COLO829 (cell line): Measurements from ENCODE around the gene CENPT.
"Not testable (repeated sequence)": the region's sequence is repeated elsewhere in the genome, so short reads cannot be mapped to it uniquely, and the experiment has no call there.

Source experiments
- DNase-seq: peaks from one replicate; pipeline ENCODE4 v3.0.0; 2012; ENCODE audit warnings: low spot score

The CENPT gene

GRCh38 chr16:67873435-67874370 lies 26.2 kb upstream of the CENPT start:
- DNase-seq, result no peak

GRCh38 chr16:67872631-67873434 lies 25.3 kb upstream of the CENPT start, which contains the start of gene EDC4:
EDC4 (plus strand) TSS chr16:67873052; CDS start chr16:67873262, 210 bp downstream.
- DNase-seq, result peak; percentile 82

GRCh38 chr16:67872131-67872630 lies 24.7 kb upstream of the CENPT start:
- DNase-seq, result no peak

DNA sequence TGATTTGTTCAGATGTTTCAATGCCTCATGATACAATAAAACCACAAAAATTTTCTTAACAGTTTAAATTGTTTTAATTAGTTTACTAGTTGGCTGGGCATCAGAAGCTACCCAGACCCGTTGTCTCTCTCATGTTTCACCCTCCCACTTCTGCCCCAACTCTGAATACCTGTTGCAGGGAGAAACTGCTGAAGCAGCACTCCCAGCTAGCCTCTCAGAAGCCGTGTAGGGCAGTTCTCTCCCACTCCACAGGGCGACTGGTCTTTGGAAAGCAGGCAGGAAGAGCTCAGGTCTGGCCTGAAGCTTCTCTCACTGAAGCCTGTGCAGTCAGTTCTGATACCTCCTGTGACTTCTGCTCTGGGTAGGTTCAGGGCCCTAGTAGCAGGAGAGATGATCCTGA lies 23.8 kb upstream of the CENPT start:
- no peak for DNase-seq

- DNase-seq, result no peak
Observed at GRCh38 chr16:67869653-67870052, 22.2 kb upstream of the CENPT start.

GRCh38 chr16:67868290-67868689 lies 20.8 kb upstream of the CENPT start:
- DNase-seq, result no peak

DNA sequence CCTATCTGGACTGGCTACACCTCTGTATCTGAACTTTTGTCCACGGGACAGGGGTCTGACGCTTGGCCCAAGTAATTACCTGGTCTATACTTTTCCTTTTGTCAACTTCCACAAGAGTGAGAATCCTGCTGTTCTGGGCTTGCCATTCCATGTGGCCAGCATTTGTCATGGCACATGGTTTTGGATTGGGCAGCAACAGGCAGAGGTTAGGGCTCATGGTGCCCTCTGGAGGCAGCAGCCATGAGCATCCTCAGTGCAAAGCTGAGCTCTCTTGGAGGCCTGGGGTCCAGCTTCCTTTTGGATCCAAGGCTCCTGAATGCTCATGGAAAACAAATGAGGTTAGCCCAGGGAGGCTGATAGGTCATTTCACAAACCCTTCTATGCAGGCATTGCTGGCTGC lies 17.8 kb upstream of the CENPT start:
- DNase-seq, result no peak

GRCh38 chr16:67864594-67864993 lies 17.1 kb upstream of the CENPT start:
- no peak for DNase-seq

DNA sequence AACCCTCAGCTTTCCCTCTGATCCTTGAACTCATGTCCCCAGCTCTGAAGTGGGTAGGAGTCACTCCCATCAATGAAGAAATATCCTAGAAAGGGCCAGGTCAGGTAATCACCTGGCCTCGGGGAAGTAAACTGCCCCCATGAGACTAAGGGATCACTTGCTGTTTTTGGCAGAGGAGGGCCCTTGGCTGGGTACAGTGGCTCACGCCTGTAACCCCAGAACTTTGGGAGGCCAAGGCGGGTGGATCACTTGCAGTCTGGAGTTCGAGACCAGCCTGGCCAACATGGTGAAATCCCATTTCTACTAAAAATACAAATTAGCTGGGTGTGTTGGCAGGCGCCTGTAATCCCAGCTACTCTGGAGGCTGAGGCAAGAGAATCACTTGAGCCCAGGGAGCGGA lies 16.6 kb upstream of the CENPT start:
- not testable (repeated sequence) for DNase-seq

GRCh38 chr16:67862623-67863583 lies 15.4 kb upstream of the CENPT start:
- no peak for DNase-seq

GRCh38 chr16:67861877-67862276 lies 14.4 kb upstream of the CENPT start:
- no peak for DNase-seq

DNA sequence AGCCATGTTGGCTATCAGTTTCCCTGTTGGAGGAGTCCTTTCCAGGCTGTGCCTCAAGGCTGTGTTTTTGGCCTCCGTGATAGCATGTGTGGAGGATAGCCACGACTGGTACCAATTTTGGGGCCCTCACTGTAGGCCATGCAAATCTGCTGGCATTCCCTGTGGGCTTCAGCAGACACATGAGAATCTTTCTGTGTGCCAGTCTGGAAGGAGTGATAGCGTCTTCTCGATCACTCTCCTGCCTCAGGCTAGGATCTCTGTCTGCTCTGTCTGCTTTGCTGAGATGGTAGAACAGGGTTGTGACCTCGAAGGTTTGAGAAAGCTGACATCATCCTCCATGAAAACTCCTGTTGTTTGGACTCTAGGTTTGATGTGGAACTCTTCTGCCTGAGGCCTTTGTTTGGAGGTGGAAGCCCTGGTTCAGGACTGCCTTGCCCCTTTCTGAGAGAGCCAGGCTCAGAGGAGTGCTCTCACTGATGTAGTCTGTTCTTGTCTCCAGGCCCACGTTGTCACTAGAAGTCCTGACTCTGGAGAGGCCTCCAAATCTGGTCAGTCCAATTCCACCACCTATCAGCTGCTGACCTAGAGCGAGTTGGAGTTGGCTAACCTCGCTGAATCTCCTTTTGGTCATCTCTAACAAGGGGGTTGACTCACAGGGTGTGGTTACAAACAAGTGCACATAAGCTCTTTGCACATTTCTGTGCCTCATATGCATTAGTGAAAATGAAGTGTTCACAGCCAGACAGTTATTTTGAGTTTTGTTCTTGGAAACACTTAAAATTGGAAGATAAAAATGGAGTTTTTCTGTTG lies 13.3 kb upstream of the CENPT start:
- DNase-seq, result peak; percentile 55

DNA sequence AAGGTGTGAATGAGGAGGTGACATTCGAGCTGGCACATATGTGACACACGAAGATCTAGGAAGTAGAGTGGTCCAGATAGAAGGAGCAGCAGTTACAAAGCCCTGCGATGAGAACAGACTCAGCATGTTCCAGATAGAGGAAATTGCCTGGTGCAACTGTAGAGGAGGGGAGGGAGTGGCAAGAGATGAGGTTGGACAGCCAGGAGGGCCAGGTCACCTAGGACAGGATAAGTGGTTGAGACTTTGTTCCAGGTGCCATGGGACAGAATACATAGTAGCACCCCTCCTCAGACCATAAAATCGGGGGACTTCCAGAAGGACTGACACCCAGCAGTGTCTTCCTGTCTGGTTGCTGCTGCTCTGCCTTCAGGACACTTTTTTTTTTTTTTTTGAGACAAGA lies 11.0 kb upstream of the CENPT start:
- DNase-seq, result no peak

- peak; percentile 74 for DNase-seq
Observed at GRCh38 chr16:67857547-67858233, 10.2 kb upstream of the CENPT start.

DNA sequence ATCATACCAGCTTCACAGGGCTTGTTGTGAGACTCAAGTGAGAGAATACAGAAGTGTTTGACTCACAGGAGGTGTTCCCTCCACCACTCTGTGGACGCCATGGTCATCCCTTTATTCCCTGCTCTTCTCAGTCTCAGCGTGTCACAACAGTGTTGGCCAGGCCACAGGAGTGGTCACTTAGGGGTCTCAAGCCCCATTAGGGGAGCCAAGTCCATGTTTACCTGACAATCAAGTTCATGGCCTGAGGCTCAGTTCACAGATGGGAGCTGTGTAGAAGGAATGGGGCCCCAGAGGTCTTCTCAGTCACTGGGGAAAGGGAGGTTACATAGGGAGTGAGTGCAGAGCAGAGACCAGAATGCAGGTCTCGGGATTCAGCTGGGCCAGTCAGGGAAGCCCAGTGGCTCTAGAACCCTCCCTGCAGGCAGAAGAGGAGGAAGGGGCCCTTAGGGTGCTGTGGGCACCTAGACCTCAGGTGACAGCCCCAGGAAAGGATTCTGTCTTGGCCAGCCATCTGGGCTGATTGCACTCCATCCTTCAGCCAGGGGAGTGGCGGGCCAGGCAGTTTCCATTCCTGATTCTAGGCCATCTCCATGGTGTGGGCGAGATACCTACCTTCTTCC lies 9.5 kb upstream of the CENPT start:
- DNase-seq, result no peak

DNA sequence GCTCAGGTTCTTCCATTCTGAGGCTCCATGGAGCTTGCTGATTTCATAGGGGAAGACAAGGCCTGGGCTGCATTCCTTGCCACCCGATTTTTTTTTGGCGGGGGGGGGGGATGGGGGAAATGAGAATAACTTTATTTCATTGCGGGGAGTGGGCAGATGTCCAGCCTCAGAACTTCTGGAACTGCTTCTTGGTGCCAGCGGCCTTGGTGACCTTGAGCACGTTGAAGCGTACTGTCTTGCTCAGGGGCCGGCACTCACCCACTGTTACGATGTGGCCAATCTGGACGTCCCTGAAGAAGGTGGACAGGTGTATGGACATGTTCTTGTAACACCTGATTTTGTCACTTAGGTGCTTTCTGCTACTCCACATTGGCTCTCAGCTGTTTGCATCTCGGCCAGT lies 8.3 kb upstream of the CENPT start:
- no peak for DNase-seq

GRCh38 chr16:67853670-67854069 lies 6.2 kb upstream of the CENPT start:
- DNase-seq, result no peak

DNA sequence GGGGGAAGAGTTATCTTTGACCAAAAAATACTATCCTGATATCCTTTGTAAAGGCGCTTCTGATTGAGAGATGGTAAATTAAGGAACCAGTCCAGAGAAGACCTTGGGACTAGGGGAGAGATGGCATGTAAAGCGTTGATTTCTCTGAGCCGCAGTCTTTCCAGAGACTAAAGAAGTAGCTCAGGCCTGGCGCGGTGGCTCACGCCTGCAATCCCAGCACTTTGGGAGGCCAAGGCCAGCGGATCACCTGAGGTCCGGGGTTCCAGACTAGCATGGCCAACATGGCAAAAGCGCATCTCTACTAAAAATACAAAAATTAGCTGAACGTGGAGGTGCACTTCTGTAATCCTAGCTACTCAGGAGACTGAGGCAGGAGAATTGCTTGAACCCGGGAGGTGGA lies 625 bp upstream of the CENPT start:
- no peak for DNase-seq

DNA sequence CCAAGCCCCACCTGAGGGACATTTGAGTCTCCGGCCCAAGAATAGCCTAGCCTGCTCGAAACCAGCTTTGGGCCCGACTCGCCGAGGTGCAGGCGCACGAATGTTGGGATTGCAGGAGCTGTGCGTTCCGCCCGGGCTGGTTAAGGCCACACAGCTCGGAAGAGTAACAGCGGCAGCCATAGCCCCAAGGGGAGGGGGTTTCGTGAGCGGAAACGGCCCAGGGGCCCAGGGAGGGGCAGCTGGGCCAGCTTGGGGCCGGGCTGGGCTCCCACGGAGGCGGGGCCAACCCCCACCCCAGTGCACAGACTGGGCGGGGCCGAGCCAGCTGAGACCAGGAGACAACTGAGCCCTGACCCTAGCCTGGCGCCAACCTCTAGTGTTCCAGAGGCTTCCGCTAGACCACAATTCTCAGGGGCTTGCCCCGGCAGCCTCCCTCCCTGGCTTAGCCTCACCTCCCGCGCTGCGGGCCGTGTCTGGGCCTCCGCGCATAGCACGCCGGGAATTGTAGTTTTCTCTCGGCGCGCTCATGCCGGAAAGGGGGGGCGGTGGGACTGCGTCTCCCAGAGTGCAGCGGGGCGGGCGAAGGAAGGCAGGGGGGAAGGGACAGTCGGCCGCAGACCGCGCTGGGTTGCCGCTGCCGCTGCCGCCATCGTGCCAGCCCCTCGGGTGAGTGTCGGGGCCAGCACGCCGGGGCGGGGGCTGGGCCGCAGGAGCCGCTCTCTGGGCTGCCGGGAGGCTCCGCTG lies 1.0 kb downstream of the CENPT start, which contains the start of gene NUTF2:
Gene NUTF2, plus strand, starts transcription at position 614 of the 744 bp plus-strand sequence. CDS start 18,198 bp downstream, outside the sequence.
- peak; percentile 74 for DNase-seq
